HepG2 (cell line): ENCODE measurements around the gene CD81. TPM values are rescaled to one million over a fixed set of nuclear protein-coding genes. Genes with fewer than 3 reads are reported as not detected.

ENCODE experiments used
- ATAC-seq: fragments of 200-7000 bp; cut with Tn5 transposase; 3 replicates; pipeline ENCODE4 v1.9.1; 2020; ENCODE audit warnings: mild to moderate bottlenecking, moderate library complexity
- BruUV-seq: library from RNA; stranded (reverse); fragments of 400-500 nt; replicated peaks from 2 replicates; lab custom pipeline; 2021; lab: Mats Ljungman, UMichigan
- CTCF ChIA-PET: fragments of 300-600 bp; formaldehyde crosslinking; extraction: SDS; loops from one replicate; lab custom pipeline; 2021; ENCODE audit warnings: low total read pairs, inconsistent platforms, low intra/inter-chr PET ratio; lab: Yijun Ruan, JAX
- POLR2A ChIA-PET: fragments of 350-600 bp; sonication (Branson Sonifier 250); formaldehyde crosslinking; loops from one replicate; lab custom pipeline; 2020; ENCODE audit warnings: antibody characterized with exemption, inconsistent platforms; lab: Yijun Ruan, JAX
- DNase-seq: peaks from one replicate; pipeline ENCODE4 v3.0.0-alpha.2; 2015; ENCODE audit warnings: low spot score
- FAIRE-seq: peaks from 3 replicates; lab custom pipeline; 2011; peaks lifted over from hg19 to GRCh38; lab: Jason Lieb, UNC
- H2AFZ ChIP-seq: one replicate; pipeline ENCODE4 v1.6.1; 2011; ENCODE audit warnings: low read length, inconsistent platforms
- H3K27ac ChIP-seq: fragments of 300-600 bp; 3 replicates; pipeline ENCODE4 v1.8.0; 2011; ENCODE audit warnings: mixed run types, mild to moderate bottlenecking, mixed read lengths, low read length, inconsistent platforms; ENCODE audit not compliant: insufficient read depth; ENCODE audit errors: extremely low read length
- H3K27me3 ChIP-seq, 2 experiments: fragments of 200-600 bp in 1 of 2; 2 replicates in 1 of 2; 3 replicates in 1 of 2; pipeline versions ENCODE4 v1.6.0 to v1.8.0; 2011; ENCODE audit warnings: low read length in 2 of 2, mild to moderate bottlenecking in 2 of 2, moderate library complexity in 2 of 2, inconsistent platforms in 1 of 2; ENCODE audit not compliant: insufficient read depth in 2 of 2, control insufficient read depth in 1 of 2
- H3K36me3 ChIP-seq, 2 experiments: fragments of 200-600 bp in 1 of 2; replicated peaks in 1 of 2; 2 replicates in 1 of 2; 3 replicates in 1 of 2; pipeline versions ENCODE4 v1.5.1 to v1.8.0; 2011; ENCODE audit warnings: low read length in 2 of 2, inconsistent platforms in 1 of 2; ENCODE audit not compliant: insufficient read depth in 2 of 2, control insufficient read depth in 1 of 2
- H3K4me1 ChIP-seq: 2 replicates; pipeline ENCODE4 v1.5.1; 2012; ENCODE audit warnings: low read length, inconsistent platforms; ENCODE audit not compliant: insufficient read depth
- H3K4me2 ChIP-seq: 2 replicates; pipeline ENCODE4 v1.6.0; 2011; ENCODE audit warnings: low read depth, low read length, inconsistent platforms
- H3K4me3 ChIP-seq, 3 experiments: fragments of 200-600 bp in 1 of 3; sonication (generic), shearing (Covaris generic) in 1 of 3; replicated peaks in 1 of 3; 2 replicates each; pipeline ENCODE4 v1.5.1; 2011 to 2016; ENCODE audit warnings: low read length in 3 of 3, inconsistent platforms in 2 of 3, low read depth in 2 of 3, mild to moderate bottlenecking in 2 of 3, control low read depth in 1 of 3, mixed read lengths in 1 of 3; ENCODE audit not compliant: insufficient read depth in 1 of 3
- H3K79me2 ChIP-seq: one replicate; pipeline ENCODE4 v1.6.1; 2011; ENCODE audit warnings: low read length, inconsistent platforms; ENCODE audit not compliant: insufficient read depth
- H3K9ac ChIP-seq: 2 replicates; pipeline ENCODE4 v1.6.0; 2011; ENCODE audit warnings: mild to moderate bottlenecking, low read depth, low read length, inconsistent platforms; ENCODE audit not compliant: insufficient read depth
- H3K9me3 ChIP-seq: 2 replicates; pipeline ENCODE4 v1.5.1; 2012; ENCODE audit warnings: mild to moderate bottlenecking, low read length
- H4K20me1 ChIP-seq: 2 replicates; pipeline ENCODE4 v1.6.0; 2011; ENCODE audit warnings: inconsistent platforms, mild to moderate bottlenecking, low read length, moderate library complexity; ENCODE audit not compliant: insufficient read depth
- MZF1 ChIP-seq: sonication (generic); formaldehyde crosslinking; IDR thresholded peaks from 2 replicates; pipeline ENCODE4 v1.8.1; 2023; ENCODE audit warnings: mild to moderate bottlenecking, missing genetic modification reagents, borderline replicate concordance
- ZMYM4 ChIP-seq: sonication (generic); formaldehyde crosslinking; IDR thresholded peaks from 2 replicates; pipeline ENCODE4 v1.8.1; 2023; ENCODE audit warnings: mild to moderate bottlenecking, missing genetic modification reagents
- ZSCAN9 ChIP-seq: IDR thresholded peaks from 2 replicates; pipeline ENCODE4 v1.6.1; 2016; ENCODE audit warnings: borderline replicate concordance
- WGBS: methylation state at CpG from one replicate; pipeline ENCODE4 v1.1.6; 2017; ENCODE audit warnings: low lambda C conversion rate; 5-methylcytosine and 5-hydroxymethylcytosine counted together
- in situ Hi-C: cut with HindIII; loops from 2 replicates; pipeline ENCODE4 v1.10.0; 2017; ENCODE audit warnings: low pct_unique_long_range_greater_than_20kb; ENCODE audit not compliant: extremely low pct_ligation_motif_present
- intact Hi-C: fragments of 100-400 bp; cut with micrococcal nuclease; formaldehyde crosslinking; loops from one replicate; pipeline ENCODE4 v1.10.0; 2022; ENCODE audit not compliant: unreplicated experiment
- polyA plus RNA-seq, 8 experiments: library from polyadenylated mRNA; depleted of rRNA in 3 of 8; stranded (reverse) in 7 of 8; unstranded in 1 of 8; fragments of >200 nt; fragmentation: Illumina TruSeq in 4 of 8; extraction: Trizol in 4 of 8; gene quantifications; 2 replicates each; pipeline versions ENCODE4 v1.2.1 to v1.2.3, GENCODE V29; 2011 to 2016; ENCODE audit warnings: low read depth in 4 of 8, missing spikeins in 1 of 8, mixed read lengths in 1 of 8; ENCODE audit not compliant: insufficient read depth in 1 of 8
- total RNA-seq, 5 experiments: library from RNA; depleted of rRNA; stranded (reverse); fragments of >200 nt; fragmentation: Illumina TruSeq; extraction: Trizol; gene quantifications; 2 replicates each; pipeline ENCODE4 v1.2.3, GENCODE V29; 2016; ENCODE audit warnings: low read depth in 1 of 5
- TF ChIP-seq, protein P1 (sequence below): sonication (generic); formaldehyde crosslinking; conservative IDR thresholded peaks from 2 replicates; pipeline ENCODE4 v1.8.0; 2022; ENCODE audit warnings: mild to moderate bottlenecking, moderate library complexity, missing genetic modification reagents

CD81 gene
- total and polyA plus RNA-seq, 2 of the 13 experiments (the other 11 are each of a cell fraction or from before 2014, with no cell fraction given): not detected

- WGBS: 0% methylated on average over 6 of the region's 14 CpGs
- ATAC-seq (no peak), FAIRE-seq (no peak), DNase-seq (no peak)
- intact Hi-C loops: no loop called here
- in situ Hi-C loops: loop anchor here (5.0 to 10.0 kb wide), 2 partner anchors 105 to 268 kb away; partner anchors contain the start of gene KCNQ1OT1
- Histone ChIP-seq H3K36me3 (no peaks in the 10 kb centered on the region), H4K20me1 (no peaks in the 10 kb centered on the region), H3K27ac (no peak overlapping the region), H3K27me3 (peaks cover 15 to 59% of the 10 kb centered on the region in 2 experiments), H2AFZ (no peak overlapping the region), H3K4me2 (no peak overlapping the region), H3K9me3 (no peaks in the 10 kb centered on the region), H3K9ac (no peak overlapping the region), H3K4me3 (no peak overlapping the region), H3K4me1 (no peaks in the 10 kb centered on the region), H3K79me2 (no peaks in the 10 kb centered on the region)
- BruUV-seq: no TSS peak
- CTCF ChIA-PET: interaction anchor here (2.2 to 4.9 kb wide), 2 partner anchors 102 to 105 kb away, joined by 14 to 111 read pairs; no protein-coding TSS in a partner anchor
- TF ChIP-seq MZF1: no peak
- TF ChIP-seq, protein P1, sequence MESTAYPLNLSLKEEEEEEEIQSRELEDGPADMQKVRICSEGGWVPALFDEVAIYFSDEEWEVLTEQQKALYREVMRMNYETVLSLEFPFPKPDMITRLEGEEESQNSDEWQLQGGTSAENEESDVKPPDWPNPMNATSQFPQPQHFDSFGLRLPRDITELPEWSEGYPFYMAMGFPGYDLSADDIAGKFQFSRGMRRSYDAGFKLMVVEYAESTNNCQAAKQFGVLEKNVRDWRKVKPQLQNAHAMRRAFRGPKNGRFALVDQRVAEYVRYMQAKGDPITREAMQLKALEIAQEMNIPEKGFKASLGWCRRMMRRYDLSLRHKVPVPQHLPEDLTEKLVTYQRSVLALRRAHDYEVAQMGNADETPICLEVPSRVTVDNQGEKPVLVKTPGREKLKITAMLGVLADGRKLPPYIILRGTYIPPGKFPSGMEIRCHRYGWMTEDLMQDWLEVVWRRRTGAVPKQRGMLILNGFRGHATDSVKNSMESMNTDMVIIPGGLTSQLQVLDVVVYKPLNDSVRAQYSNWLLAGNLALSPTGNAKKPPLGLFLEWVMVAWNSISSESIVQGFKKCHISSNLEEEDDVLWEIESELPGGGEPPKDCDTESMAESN: no peak
- no peak for TF ChIP-seq ZSCAN9 (CRISPR knock-in tag)
- TF ChIP-seq ZMYM4: no peak
- POLR2A ChIA-PET: no interaction called here
These were observed 49.9 kb downstream of the CD81 start for GRCh38 chr11:2426826-2427521.
